GM18870 (cell line): ENCODE measurements around the gene CDKN2C.

ENCODE experiments used
- ATAC-seq: cut with Tn5 transposase; IDR thresholded peaks from one replicate; pipeline ENCODE4 v1.9.1; 2021; ENCODE audit warnings: moderate library complexity; ENCODE audit not compliant: unreplicated experiment

The CDKN2C gene

GRCh38 chr1:51014878-51015277 is 44.8 kb downstream of the CDKN2C start:
- ATAC-seq: no peak

GRCh38 chr1:51019811-51020210 is 49.8 kb downstream of the CDKN2C start:
- no peak for ATAC-seq
